DOHH2 (cell line): ENCODE measurements around the gene PTS.

ENCODE experiments used
- H3F3A ChIP-seq: fragments of 200-600 bp; sonication (generic), shearing (Covaris generic); 2 replicates; pipeline ENCODE4 v1.6.0; 2016; ENCODE audit warnings: antibody characterized with exemption, mild to moderate bottlenecking; ENCODE audit not compliant: control insufficient read depth, insufficient read depth
- H3K27ac ChIP-seq: fragments of 200-600 bp; sonication (generic); 2 replicates; pipeline ENCODE4 v1.5.1; 2014; ENCODE audit warnings: low read depth, mild to moderate bottlenecking, low read length, moderate library complexity
- H3K27me3 ChIP-seq: fragments of 200-600 bp; sonication (generic); 2 replicates; pipeline ENCODE4 v1.6.1; 2014; ENCODE audit warnings: mild to moderate bottlenecking, low read length, mixed read lengths; ENCODE audit not compliant: control insufficient read depth
- H3K36me3 ChIP-seq: fragments of 200-600 bp; sonication (generic); 2 replicates; pipeline ENCODE4 v1.6.1; 2014; ENCODE audit warnings: mild to moderate bottlenecking, low read length, moderate library complexity, mixed read lengths; ENCODE audit not compliant: control insufficient read depth
- H3K4me1 ChIP-seq: fragments of 200-600 bp; sonication (generic); 2 replicates; pipeline ENCODE4 v1.6.1; 2014; ENCODE audit warnings: mild to moderate bottlenecking, low read length, mixed read lengths; ENCODE audit not compliant: control insufficient read depth
- H3K4me2 ChIP-seq: fragments of 200-600 bp; sonication (generic); 2 replicates; pipeline ENCODE4 v1.6.0; 2014; ENCODE audit warnings: mild to moderate bottlenecking, low read length, moderate library complexity
- H3K4me3 ChIP-seq: fragments of 200-600 bp; sonication (generic); 2 replicates; pipeline ENCODE4 v1.5.1; 2014; ENCODE audit warnings: mild to moderate bottlenecking, low read length, mixed read lengths
- H3K79me2 ChIP-seq: fragments of 200-600 bp; sonication (generic); 2 replicates; pipeline ENCODE4 v1.6.1; 2014; ENCODE audit warnings: mild to moderate bottlenecking, low read length, mixed read lengths; ENCODE audit not compliant: control insufficient read depth
- H3K9me2 ChIP-seq: fragments of 200-600 bp; sonication (generic); replicated peaks from 2 replicates; pipeline ENCODE4 v1.6.1; 2014; ENCODE audit warnings: mild to moderate bottlenecking, low read length, mixed read lengths; ENCODE audit not compliant: control insufficient read depth
- H3K9me3 ChIP-seq: fragments of 200-600 bp; sonication (generic); 2 replicates; pipeline ENCODE4 v1.6.1; 2014; ENCODE audit warnings: antibody characterized with exemption, low read length, mixed read lengths; ENCODE audit not compliant: control insufficient read depth, insufficient read depth
- H4K20me1 ChIP-seq: fragments of 200-600 bp; sonication (generic); 2 replicates; pipeline ENCODE4 v1.6.0; 2014; ENCODE audit warnings: low read depth, mild to moderate bottlenecking, antibody characterized with exemption, low read length, moderate library complexity; ENCODE audit not compliant: control insufficient read depth, insufficient read depth
- CTCF ChIP-seq: fragments of 200-600 bp; sonication (generic); IDR thresholded peaks from one replicate; pipeline ENCODE4 v1.5.1; 2014; ENCODE audit warnings: antibody characterized with exemption, mild to moderate bottlenecking, low read depth, low read length; ENCODE audit not compliant: poor library complexity, severe bottlenecking
- EZH2phosphoT487 ChIP-seq: fragments of 200-600 bp; sonication (generic); IDR thresholded peaks from 2 replicates; pipeline ENCODE4 v1.6.1; 2017; ENCODE audit warnings: borderline replicate concordance, mild to moderate bottlenecking, antibody characterized with exemption, low read length, moderate library complexity, mixed read lengths

PTS gene

GRCh38 chr11:112210890-112211289 is 15.3 kb upstream of the PTS start:
- H4K20me1 ChIP-seq: no peaks in the 10 kb centered on the region
- no peaks in the 10 kb centered on the region for H3K36me3 ChIP-seq
- H3K27me3 ChIP-seq: peaks cover 29% of the 10 kb centered on the region
- no peaks in the 10 kb centered on the region for H3K9me3 ChIP-seq
- no peak overlapping the region for H3K4me3 ChIP-seq
- no peaks in the 10 kb centered on the region for H3K4me1 ChIP-seq
- TF ChIP-seq EZH2phosphoT487: no peak
- TF ChIP-seq CTCF: no peak
- no peaks in the 10 kb centered on the region for H3K9me2 ChIP-seq
- no peaks in the 10 kb centered on the region for H3K79me2 ChIP-seq
- H3F3A ChIP-seq: no peaks in the 10 kb centered on the region
- H3K4me2 ChIP-seq: no peak overlapping the region
- no peak overlapping the region for H3K27ac ChIP-seq

- TF ChIP-seq CTCF (no peak), EZH2phosphoT487 (no peak)
- H3F3A ChIP-seq: no peaks in the 10 kb centered on the region
- H4K20me1 ChIP-seq: no peaks in the 10 kb centered on the region
- H3K4me3 ChIP-seq: no peak overlapping the region
- H3K4me2 ChIP-seq: no peak overlapping the region
- H3K79me2 ChIP-seq: no peaks in the 10 kb centered on the region
- H3K36me3 ChIP-seq: no peaks in the 10 kb centered on the region
- H3K4me1 ChIP-seq: no peaks in the 10 kb centered on the region
- peaks cover 29% of the 10 kb centered on the region for H3K27me3 ChIP-seq
- H3K27ac ChIP-seq: no peak overlapping the region
- no peaks in the 10 kb centered on the region for H3K9me3 ChIP-seq
- no peaks in the 10 kb centered on the region for H3K9me2 ChIP-seq
Measured at GRCh38 chr11:112211536-112211935, 14.7 kb upstream of the PTS start.

- Histone ChIP-seq H3K27ac (no peak overlapping the region), H3K4me3 (no peak overlapping the region), H3K9me2 (no peaks in the 10 kb centered on the region), H4K20me1 (no peaks in the 10 kb centered on the region), H3K4me1 (no peaks in the 10 kb centered on the region), H3K4me2 (no peak overlapping the region), H3K36me3 (no peaks in the 10 kb centered on the region), H3K9me3 (no peaks in the 10 kb centered on the region), H3F3A (no peaks in the 10 kb centered on the region), H3K79me2 (no peaks in the 10 kb centered on the region), H3K27me3 (peaks cover 29% of the 10 kb centered on the region)
- TF ChIP-seq CTCF (no peak), EZH2phosphoT487 (no peak)
Measured at GRCh38 chr11:112212290-112212689, 13.9 kb upstream of the PTS start.

GRCh38 chr11:112212710-112213109 is 13.5 kb upstream of the PTS start:
- Histone ChIP-seq H3K9me3 (no peaks in the 10 kb centered on the region), H3K27me3 (peaks cover 26% of the 10 kb centered on the region), H3F3A (no peaks in the 10 kb centered on the region), H3K4me3 (no peak overlapping the region), H3K9me2 (no peaks in the 10 kb centered on the region), H3K27ac (no peak overlapping the region), H3K4me2 (no peak overlapping the region), H3K4me1 (no peaks in the 10 kb centered on the region), H3K79me2 (no peaks in the 10 kb centered on the region), H4K20me1 (no peaks in the 10 kb centered on the region), H3K36me3 (no peaks in the 10 kb centered on the region)
- TF ChIP-seq EZH2phosphoT487 (no peak), CTCF (no peak)
